HepG2 (cell line): ENCODE measurements around the gene TMEM87B. TPM values are rescaled to one million over a fixed set of nuclear protein-coding genes. Genes with fewer than 3 reads are reported as not detected.

ENCODE experiments used
- AFF4 ChIP-seq: sonication (generic); formaldehyde crosslinking; IDR thresholded peaks from 2 replicates; pipeline ENCODE4 v1.4.0; 2020; ENCODE audit warnings: missing genetic modification reagents
- CEBPB ChIP-seq: IDR thresholded peaks from 2 replicates; pipeline ENCODE4 v1.6.1; 2011; ENCODE audit warnings: low read depth, low read length, improper control_type of control experiment, borderline replicate concordance
- HOMEZ ChIP-seq: IDR thresholded peaks from 2 replicates; pipeline ENCODE4 v1.6.1; 2016; ENCODE audit warnings: low read depth
- ISL2 ChIP-seq: sonication (generic); formaldehyde crosslinking; IDR thresholded peaks from 2 replicates; pipeline ENCODE4 v1.5.0; 2020; ENCODE audit warnings: missing genetic modification reagents
- ISX ChIP-seq: sonication (generic); formaldehyde crosslinking; conservative IDR thresholded peaks from 2 replicates; pipeline ENCODE4 v1.5.0; 2020; ENCODE audit warnings: missing genetic modification reagents
- MLX ChIP-seq: IDR thresholded peaks from 2 replicates; pipeline ENCODE4 v1.6.1; 2016
- RFX3 ChIP-seq: IDR thresholded peaks from 2 replicates; pipeline ENCODE4 v1.6.1; 2016; ENCODE audit warnings: missing biosample characterization, missing genetic modification reagents
- RFXAP ChIP-seq: sonication (generic); formaldehyde crosslinking; IDR thresholded peaks from 2 replicates; pipeline ENCODE4 v1.4.0; 2020; ENCODE audit warnings: missing genetic modification reagents, borderline replicate concordance
- SIX1 ChIP-seq: sonication (generic); formaldehyde crosslinking; IDR thresholded peaks from 2 replicates; pipeline ENCODE4 v1.4.0; 2020; ENCODE audit warnings: missing genetic modification reagents, borderline replicate concordance
- ZFP37 ChIP-seq: sonication (generic); formaldehyde crosslinking; IDR thresholded peaks from 2 replicates; pipeline ENCODE4 v1.4.0; 2020; ENCODE audit warnings: missing genetic modification reagents, borderline replicate concordance
- ZFP62 ChIP-seq: sonication (generic); formaldehyde crosslinking; IDR thresholded peaks from 2 replicates; pipeline ENCODE4 v1.4.0; 2020; ENCODE audit warnings: missing genetic modification reagents
- ZNF20 ChIP-seq: sonication (generic); formaldehyde crosslinking; IDR thresholded peaks from 2 replicates; pipeline ENCODE4 v1.4.0; 2020; ENCODE audit warnings: mild to moderate bottlenecking, moderate library complexity, missing genetic modification reagents
- ZNF205 ChIP-seq: IDR thresholded peaks from 2 replicates; pipeline ENCODE4 v1.6.1; 2018; ENCODE audit warnings: missing biosample characterization, missing genetic modification reagents
- polyA plus RNA-seq, 8 experiments: library from polyadenylated mRNA; depleted of rRNA in 3 of 8; stranded (reverse) in 7 of 8; unstranded in 1 of 8; fragments of >200 nt; fragmentation: Illumina TruSeq in 4 of 8; extraction: Trizol in 4 of 8; gene quantifications; 2 replicates each; pipeline versions ENCODE4 v1.2.1 to v1.2.3, GENCODE V29; 2011 to 2016; ENCODE audit warnings: low read depth in 4 of 8, missing spikeins in 1 of 8, mixed read lengths in 1 of 8; ENCODE audit not compliant: insufficient read depth in 1 of 8
- total RNA-seq, 5 experiments: library from RNA; depleted of rRNA; stranded (reverse); fragments of >200 nt; fragmentation: Illumina TruSeq; extraction: Trizol; gene quantifications; 2 replicates each; pipeline ENCODE4 v1.2.3, GENCODE V29; 2016; ENCODE audit warnings: low read depth in 1 of 5
- TF ChIP-seq, protein P1 (sequence below): sonication (generic); formaldehyde crosslinking; IDR thresholded peaks from 2 replicates; pipeline ENCODE4 v1.9.0; 2021; ENCODE audit warnings: missing genetic modification reagents, borderline replicate concordance
- TF ChIP-seq, protein P2 (sequence below): sonication (generic); formaldehyde crosslinking; conservative IDR thresholded peaks from 2 replicates; pipeline ENCODE4 v1.4.0; 2020; ENCODE audit warnings: missing genetic modification reagents
- TF ChIP-seq, protein P3 (sequence below): sonication (generic); formaldehyde crosslinking; IDR thresholded peaks from 2 replicates; pipeline ENCODE4 v1.9.0; 2022; ENCODE audit warnings: low read depth, missing genetic modification reagents

The TMEM87B gene
- total and polyA plus RNA-seq, 2 of the 13 experiments (the other 11 are each of a cell fraction or from before 2014, with no cell fraction given), result 15.1 to 16.2 TPM

DNA sequence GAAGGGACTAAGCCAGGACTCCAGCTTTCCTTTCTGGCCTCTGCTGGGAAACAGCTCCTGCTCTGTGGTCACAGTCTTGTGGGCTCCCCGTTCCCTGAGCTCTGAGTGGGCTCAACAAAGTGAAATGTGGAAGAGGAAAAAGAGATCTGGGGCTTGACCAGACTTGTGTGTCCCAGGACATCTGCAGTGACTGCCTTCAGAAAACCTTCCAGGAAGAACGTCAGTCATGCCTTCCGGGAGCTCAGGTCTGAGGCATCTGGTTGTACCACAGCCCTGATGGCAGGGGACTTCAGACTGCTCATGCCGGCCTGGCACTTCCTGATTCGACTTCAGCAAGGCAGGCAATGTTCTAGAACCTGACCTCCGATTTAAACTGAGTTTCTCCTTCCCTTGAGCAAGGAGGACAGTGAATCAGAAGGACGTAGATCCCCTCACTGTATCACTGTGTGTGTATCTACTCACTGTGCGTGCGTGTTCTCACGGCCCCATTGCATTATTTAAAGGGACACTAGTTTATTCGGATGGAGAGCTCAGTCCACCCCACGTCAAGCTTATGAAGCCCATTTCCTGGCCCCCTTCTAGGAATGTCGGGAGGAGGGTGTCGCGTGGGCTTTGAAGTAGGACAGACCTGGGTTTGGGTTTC is 82.6 kb downstream of the TMEM87B start (continued):
- TF ChIP-seq, protein P1, sequence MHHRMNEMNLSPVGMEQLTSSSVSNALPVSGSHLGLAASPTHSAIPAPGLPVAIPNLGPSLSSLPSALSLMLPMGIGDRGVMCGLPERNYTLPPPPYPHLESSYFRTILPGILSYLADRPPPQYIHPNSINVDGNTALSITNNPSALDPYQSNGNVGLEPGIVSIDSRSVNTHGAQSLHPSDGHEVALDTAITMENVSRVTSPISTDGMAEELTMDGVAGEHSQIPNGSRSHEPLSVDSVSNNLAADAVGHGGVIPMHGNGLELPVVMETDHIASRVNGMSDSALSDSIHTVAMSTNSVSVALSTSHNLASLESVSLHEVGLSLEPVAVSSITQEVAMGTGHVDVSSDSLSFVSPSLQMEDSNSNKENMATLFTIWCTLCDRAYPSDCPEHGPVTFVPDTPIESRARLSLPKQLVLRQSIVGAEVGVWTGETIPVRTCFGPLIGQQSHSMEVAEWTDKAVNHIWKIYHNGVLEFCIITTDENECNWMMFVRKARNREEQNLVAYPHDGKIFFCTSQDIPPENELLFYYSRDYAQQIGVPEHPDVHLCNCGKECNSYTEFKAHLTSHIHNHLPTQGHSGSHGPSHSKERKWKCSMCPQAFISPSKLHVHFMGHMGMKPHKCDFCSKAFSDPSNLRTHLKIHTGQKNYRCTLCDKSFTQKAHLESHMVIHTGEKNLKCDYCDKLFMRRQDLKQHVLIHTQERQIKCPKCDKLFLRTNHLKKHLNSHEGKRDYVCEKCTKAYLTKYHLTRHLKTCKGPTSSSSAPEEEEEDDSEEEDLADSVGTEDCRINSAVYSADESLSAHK (CRISPR knock-in tag), result no peak
- TF ChIP-seq ZNF20 (CRISPR knock-in tag) (no peak), CEBPB (no peak), ZFP37 (CRISPR knock-in tag) (0 out of 2 replicates have a peak, but pooled peaks have one; percentile 62), ISL2 (CRISPR knock-in tag) (no peak; the same call in 1 of the 2 replicates), ISX (no peak), ZNF205 (CRISPR knock-in tag) (0 out of 2 replicates have a peak, but pooled peaks have one; percentile 13), RFXAP (CRISPR knock-in tag) (no peak; the same call in 1 of the 2 replicates), RFX3 (CRISPR knock-in tag) (no peak), SIX1 (CRISPR knock-in tag) (no peak), MLX (CRISPR knock-in tag) (no peak), ZFP62 (CRISPR knock-in tag) (no peak), HOMEZ (CRISPR knock-in tag) (no peak), AFF4 (CRISPR knock-in tag) (no peak)
- TF ChIP-seq, protein P2, sequence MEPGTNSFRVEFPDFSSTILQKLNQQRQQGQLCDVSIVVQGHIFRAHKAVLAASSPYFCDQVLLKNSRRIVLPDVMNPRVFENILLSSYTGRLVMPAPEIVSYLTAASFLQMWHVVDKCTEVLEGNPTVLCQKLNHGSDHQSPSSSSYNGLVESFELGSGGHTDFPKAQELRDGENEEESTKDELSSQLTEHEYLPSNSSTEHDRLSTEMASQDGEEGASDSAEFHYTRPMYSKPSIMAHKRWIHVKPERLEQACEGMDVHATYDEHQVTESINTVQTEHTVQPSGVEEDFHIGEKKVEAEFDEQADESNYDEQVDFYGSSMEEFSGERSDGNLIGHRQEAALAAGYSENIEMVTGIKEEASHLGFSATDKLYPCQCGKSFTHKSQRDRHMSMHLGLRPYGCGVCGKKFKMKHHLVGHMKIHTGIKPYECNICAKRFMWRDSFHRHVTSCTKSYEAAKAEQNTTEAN (CRISPR knock-in tag), result no peak
- TF ChIP-seq, protein P3, sequence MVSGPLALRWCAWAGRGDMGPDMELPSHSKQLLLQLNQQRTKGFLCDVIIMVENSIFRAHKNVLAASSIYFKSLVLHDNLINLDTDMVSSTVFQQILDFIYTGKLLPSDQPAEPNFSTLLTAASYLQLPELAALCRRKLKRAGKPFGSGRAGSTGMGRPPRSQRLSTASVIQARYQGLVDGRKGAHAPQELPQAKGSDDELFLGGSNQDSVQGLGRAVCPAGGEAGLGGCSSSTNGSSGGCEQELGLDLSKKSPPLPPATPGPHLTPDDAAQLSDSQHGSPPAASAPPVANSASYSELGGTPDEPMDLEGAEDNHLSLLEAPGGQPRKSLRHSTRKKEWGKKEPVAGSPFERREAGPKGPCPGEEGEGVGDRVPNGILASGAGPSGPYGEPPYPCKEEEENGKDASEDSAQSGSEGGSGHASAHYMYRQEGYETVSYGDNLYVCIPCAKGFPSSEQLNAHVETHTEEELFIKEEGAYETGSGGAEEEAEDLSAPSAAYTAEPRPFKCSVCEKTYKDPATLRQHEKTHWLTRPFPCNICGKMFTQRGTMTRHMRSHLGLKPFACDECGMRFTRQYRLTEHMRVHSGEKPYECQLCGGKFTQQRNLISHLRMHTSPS (CRISPR knock-in tag), result no peak
